Dedifferentiated amniotic fluid mesenchymal stem cell (primary cell): ENCODE data around the gene HIC1.
"Not testable (repeated sequence)": the region's sequence is repeated elsewhere in the genome, so short reads cannot be mapped to it uniquely, and the experiment has no call there.

ENCODE experiments used
- DNase-seq: peaks from one replicate; pipeline ENCODE4 v3.0.0-alpha.2; 2016; ENCODE audit errors: extremely low spot score

HIC1 gene

GRCh38 chr17:2054512-2055291, at the start of gene HIC1:
Gene HIC1 (plus strand): TSS chr17:2055103. CDS start chr17:2056691, 1,588 bp downstream.
- DNase-seq = peak; percentile 65

GRCh38 chr17:2008332-2009126, 46.4 kb upstream of the HIC1 start:
- DNase-seq = no peak

GRCh38 chr17:2009737-2010136, 45.2 kb upstream of the HIC1 start:
- no peak for DNase-seq

- DNase-seq = peak; percentile 46
Observed at GRCh38 chr17:2011411-2012371, 43.2 kb upstream of the HIC1 start.

GRCh38 chr17:2012499-2012898, 42.4 kb upstream of the HIC1 start:
- DNase-seq = no peak

GRCh38 chr17:2013220-2013993, 41.5 kb upstream of the HIC1 start:
- not testable (repeated sequence) for DNase-seq

- DNase-seq = no peak
Observed at GRCh38 chr17:2013994-2014317, 40.9 kb upstream of the HIC1 start.

GRCh38 chr17:2015314-2015713, 39.6 kb upstream of the HIC1 start:
- DNase-seq = no peak

GRCh38 chr17:2016494-2016893, 38.4 kb upstream of the HIC1 start:
- DNase-seq = no peak

- DNase-seq = no peak
Observed at GRCh38 chr17:2017274-2017941, 37.5 kb upstream of the HIC1 start.

- no peak for DNase-seq
Observed at GRCh38 chr17:2018716-2019510, 36.0 kb upstream of the HIC1 start.

GRCh38 chr17:2019723-2020122, 35.2 kb upstream of the HIC1 start:
- no peak for DNase-seq

- no peak for DNase-seq
Observed at GRCh38 chr17:2020721-2021120, 34.2 kb upstream of the HIC1 start.

GRCh38 chr17:2022647-2023240, 32.2 kb upstream of the HIC1 start:
- DNase-seq = no peak

GRCh38 chr17:2023256-2023655, 31.6 kb upstream of the HIC1 start:
- DNase-seq = no peak

GRCh38 chr17:2023692-2024571, 31.0 kb upstream of the HIC1 start:
- no peak for DNase-seq

GRCh38 chr17:2024572-2025219, 30.2 kb upstream of the HIC1 start:
- no peak for DNase-seq

GRCh38 chr17:2025220-2025621, 29.7 kb upstream of the HIC1 start, which contains the start of gene RTN4RL1:
Gene RTN4RL1 (minus strand): TSS chr17:2025334. CDS start chr17:2024865, 469 bp downstream.
- DNase-seq = no peak
